Cardiac muscle cell (in vitro differentiated cells and primary cell): Measurements from ENCODE around the gene SGCG. TPM values are rescaled to one million over a fixed set of nuclear protein-coding genes. Genes with fewer than 3 reads are reported as not detected.

Experiments
- DNase-seq, 2 donors: peaks; one replicate each; pipeline versions ENCODE4 v3.0.0 to v3.0.0-alpha.2; 2010 to 2017; ENCODE audit warnings: low read depth in 1 of 2, low spot score in 1 of 2
- H3K27ac ChIP-seq: fragments of 200-600 bp; sonication (generic); 2 replicates; pipeline ENCODE4 v1.5.1; 2016
- H3K27me3 ChIP-seq: fragments of 200-600 bp; sonication (generic); 2 replicates; pipeline ENCODE4 v1.6.0; 2016; ENCODE audit warnings: control low read depth
- H3K36me3 ChIP-seq: fragments of 200-600 bp; sonication (generic); 2 replicates; pipeline ENCODE4 v1.5.1; 2016; ENCODE audit warnings: control low read depth
- H3K4me1 ChIP-seq: fragments of 200-600 bp; sonication (generic); 2 replicates; pipeline ENCODE4 v1.8.1; 2017; ENCODE audit warnings: low read depth, mild to moderate bottlenecking, mixed run types
- H3K4me3 ChIP-seq: fragments of 200-600 bp; sonication (generic); 2 replicates; pipeline ENCODE4 v1.5.1; 2016; ENCODE audit warnings: mild to moderate bottlenecking
- H3K9me3 ChIP-seq: fragments of 200-600 bp; sonication (generic); 2 replicates; pipeline ENCODE4 v1.5.1; 2017; ENCODE audit warnings: low read depth, mild to moderate bottlenecking, control low read depth
- polyA plus RNA-seq: library from polyadenylated mRNA; unstranded; fragments of >200 nt; fragmentation: Nextera tagmentation; extraction: Ambion mirVana; gene quantifications from 2 replicates; pipeline ENCODE4 v1.2.1, GENCODE V29; 2016
- total RNA-seq: library from RNA; depleted of rRNA; stranded (reverse); fragments of >200 nt; gene quantifications from 2 replicates; pipeline ENCODE4 v1.2.3, GENCODE V29; 2016
- TF ChIP-seq, protein P1 (sequence below): IDR thresholded peaks from 2 replicates; pipeline ENCODE4 v1.5.1; 2012; ENCODE audit warnings: low read depth, mild to moderate bottlenecking, low read length

Gene SGCG
- total and polyA plus RNA-seq, 2 experiments from 2014 or later, result 0.09 TPM; not detected in 1

DNA sequence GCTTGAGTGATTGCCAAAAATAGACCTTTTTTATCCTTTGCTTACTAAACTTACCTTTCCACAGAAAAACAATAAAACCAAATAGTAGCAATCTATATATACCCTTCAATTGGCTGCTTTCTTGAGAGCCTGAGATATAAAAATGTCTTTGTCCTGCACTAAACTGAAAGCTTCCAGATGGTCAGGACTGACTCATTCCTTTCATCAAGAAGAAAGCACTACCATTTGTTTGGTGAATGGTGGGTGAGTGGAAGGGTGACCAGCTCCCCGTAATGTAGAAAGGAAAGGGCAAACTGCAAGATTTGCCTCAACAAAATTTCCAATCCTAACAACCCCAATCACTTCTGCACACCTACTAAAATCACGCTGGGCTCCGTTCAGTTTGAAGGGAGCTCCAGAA, 184.9 kb downstream of the SGCG start:
- Histone ChIP-seq H3K36me3 (peaks cover 49% of the 10 kb centered on the region), H3K27me3 (no peaks in the 10 kb centered on the region), H3K4me1 (no peaks in the 10 kb centered on the region), H3K27ac (no peak overlapping the region), H3K9me3 (no peaks in the 10 kb centered on the region), H3K4me3 (no peak overlapping the region)
- DNase-seq, result no peak
- TF ChIP-seq, protein P1, sequence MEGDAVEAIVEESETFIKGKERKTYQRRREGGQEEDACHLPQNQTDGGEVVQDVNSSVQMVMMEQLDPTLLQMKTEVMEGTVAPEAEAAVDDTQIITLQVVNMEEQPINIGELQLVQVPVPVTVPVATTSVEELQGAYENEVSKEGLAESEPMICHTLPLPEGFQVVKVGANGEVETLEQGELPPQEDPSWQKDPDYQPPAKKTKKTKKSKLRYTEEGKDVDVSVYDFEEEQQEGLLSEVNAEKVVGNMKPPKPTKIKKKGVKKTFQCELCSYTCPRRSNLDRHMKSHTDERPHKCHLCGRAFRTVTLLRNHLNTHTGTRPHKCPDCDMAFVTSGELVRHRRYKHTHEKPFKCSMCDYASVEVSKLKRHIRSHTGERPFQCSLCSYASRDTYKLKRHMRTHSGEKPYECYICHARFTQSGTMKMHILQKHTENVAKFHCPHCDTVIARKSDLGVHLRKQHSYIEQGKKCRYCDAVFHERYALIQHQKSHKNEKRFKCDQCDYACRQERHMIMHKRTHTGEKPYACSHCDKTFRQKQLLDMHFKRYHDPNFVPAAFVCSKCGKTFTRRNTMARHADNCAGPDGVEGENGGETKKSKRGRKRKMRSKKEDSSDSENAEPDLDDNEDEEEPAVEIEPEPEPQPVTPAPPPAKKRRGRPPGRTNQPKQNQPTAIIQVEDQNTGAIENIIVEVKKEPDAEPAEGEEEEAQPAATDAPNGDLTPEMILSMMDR, result no peak

DNA sequence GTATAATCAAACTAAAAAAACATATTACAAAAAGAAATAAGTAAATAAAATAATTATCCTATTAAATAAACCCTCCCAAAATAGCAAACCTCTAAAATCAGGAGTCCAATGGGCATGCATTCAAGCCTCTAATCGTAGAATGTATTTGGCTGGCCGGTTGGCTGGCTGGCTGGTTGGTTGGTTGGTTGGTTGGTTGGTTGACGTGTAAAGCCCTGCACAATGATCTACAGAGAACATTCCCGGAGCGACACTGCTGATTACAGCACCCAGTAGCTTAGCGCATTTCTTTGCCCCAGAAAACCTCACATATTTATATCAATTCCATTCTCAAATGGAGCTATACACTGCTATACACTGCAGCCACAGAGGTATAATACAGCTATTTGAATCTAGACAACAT, 187.1 kb downstream of the SGCG start:
- Histone ChIP-seq H3K9me3 (no peaks in the 10 kb centered on the region), H3K4me1 (no peaks in the 10 kb centered on the region), H3K27me3 (no peaks in the 10 kb centered on the region), H3K36me3 (peaks cover 52% of the 10 kb centered on the region), H3K4me3 (no peak overlapping the region), H3K27ac (no peak overlapping the region)
- no peak for DNase-seq
- TF ChIP-seq, protein P1, result no peak

DNA sequence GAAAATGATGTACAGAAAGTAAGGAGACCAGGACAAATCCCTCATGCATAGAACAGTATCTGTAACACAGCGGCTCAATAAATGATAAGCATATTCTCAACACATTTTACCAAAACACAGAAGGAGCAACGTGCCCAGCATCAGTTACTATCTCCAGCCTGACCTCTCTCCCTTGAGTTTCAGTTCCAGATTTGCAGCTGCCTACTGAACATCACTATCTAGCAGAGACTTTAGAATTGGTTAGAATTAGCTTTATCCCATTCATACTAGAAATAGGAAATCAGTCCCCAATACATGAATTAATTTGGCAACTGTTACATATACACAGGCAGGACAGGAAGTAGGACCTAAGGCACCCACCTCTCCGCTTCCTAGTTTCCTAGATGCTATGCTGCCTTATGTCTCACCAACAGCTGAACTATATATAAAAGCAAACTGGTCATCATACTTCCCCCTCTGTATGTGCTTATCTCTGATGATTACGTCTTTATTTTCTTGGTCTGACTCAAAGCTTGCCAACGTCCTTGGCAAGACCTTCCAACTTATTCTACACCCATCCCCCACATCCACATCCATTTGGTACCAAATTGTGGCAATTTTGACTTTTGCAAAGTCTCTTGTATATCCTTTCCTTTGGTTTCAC, 191.6 kb downstream of the SGCG start:
- peak in 1 of 2 donors; percentile 78 for DNase-seq
- Histone ChIP-seq H3K27me3 (no peaks in the 10 kb centered on the region), H3K4me1 (peaks cover 4% of the 10 kb centered on the region), H3K9me3 (no peaks in the 10 kb centered on the region), H3K4me3 (no peak overlapping the region), H3K27ac (no peak overlapping the region), H3K36me3 (peaks cover 20% of the 10 kb centered on the region)
- TF ChIP-seq, protein P1, result no peak
